ENCODE measurements around the gene ETFB. TPM values are rescaled to one million over a fixed set of nuclear protein-coding genes. Genes with fewer than 3 reads are reported as not detected.

The ETFB gene
- total RNA-seq, 4 donors from 2014 or later: 52.5 to 79.2 (median 74.5) TPM

GRCh38 chr19:51341976-51342580 lies 24.1 kb downstream of the ETFB start, which contains the start of gene VSIG10L:
Gene VSIG10L, minus strand, starts transcription at chr19:51342139. Its CDS starts 15 bp downstream, at chr19:51342124.
- WGBS, 2 donors: 35 to 62% methylated on average over 3 of the region's 3 CpGs
- no peak within 1 kb of the TSS for H3K4me3 ChIP-seq (ENCODE audit: low read depth, poor library complexity, severe bottlenecking)
- TF ChIP-seq, protein P1, sequence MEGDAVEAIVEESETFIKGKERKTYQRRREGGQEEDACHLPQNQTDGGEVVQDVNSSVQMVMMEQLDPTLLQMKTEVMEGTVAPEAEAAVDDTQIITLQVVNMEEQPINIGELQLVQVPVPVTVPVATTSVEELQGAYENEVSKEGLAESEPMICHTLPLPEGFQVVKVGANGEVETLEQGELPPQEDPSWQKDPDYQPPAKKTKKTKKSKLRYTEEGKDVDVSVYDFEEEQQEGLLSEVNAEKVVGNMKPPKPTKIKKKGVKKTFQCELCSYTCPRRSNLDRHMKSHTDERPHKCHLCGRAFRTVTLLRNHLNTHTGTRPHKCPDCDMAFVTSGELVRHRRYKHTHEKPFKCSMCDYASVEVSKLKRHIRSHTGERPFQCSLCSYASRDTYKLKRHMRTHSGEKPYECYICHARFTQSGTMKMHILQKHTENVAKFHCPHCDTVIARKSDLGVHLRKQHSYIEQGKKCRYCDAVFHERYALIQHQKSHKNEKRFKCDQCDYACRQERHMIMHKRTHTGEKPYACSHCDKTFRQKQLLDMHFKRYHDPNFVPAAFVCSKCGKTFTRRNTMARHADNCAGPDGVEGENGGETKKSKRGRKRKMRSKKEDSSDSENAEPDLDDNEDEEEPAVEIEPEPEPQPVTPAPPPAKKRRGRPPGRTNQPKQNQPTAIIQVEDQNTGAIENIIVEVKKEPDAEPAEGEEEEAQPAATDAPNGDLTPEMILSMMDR (IDR thresholded peaks at IDR 0.05): no peak
- intact Hi-C loops (cut with DNase I; ENCODE audit: low total_unique reads): no loop called here
- DNase-seq (ENCODE audit: low spot score in 2 of 2): no peak

DNA sequence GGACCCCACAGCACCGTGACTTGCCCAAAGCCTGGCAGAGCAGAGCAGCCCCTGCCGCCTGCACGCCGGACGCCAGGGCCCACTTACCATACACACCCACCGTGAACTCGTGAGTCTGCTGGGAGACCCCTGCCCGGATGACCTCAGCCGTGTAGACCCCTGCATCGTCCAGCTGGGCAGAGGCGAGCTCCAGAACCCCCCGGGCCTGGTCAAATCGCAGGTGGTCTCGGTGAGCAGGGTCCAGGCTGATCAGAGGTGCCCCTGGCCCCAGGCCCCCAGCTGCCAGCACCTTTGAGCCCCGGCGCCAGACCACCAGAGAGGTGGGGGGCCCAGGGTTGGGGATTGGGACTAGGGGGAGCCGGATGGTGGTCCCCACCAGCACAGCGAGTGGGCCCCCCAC lies 25.1 kb downstream of the ETFB start:
- DNase-seq (ENCODE audit: low spot score in 2 of 2): no peak
- intact Hi-C loops (cut with DNase I; ENCODE audit: low total_unique reads): no loop called here
- no peak overlapping the region for H3K4me3 ChIP-seq (ENCODE audit: low read depth, poor library complexity, severe bottlenecking)
- 93 to 95% methylated on average over 18 of the region's 18 CpGs for WGBS, 2 donors
- TF ChIP-seq, protein P1 (IDR thresholded peaks at IDR 0.05): no peak
- no peak for TF ChIP-seq POLR2A (IDR thresholded peaks at IDR 0.05)

DNA sequence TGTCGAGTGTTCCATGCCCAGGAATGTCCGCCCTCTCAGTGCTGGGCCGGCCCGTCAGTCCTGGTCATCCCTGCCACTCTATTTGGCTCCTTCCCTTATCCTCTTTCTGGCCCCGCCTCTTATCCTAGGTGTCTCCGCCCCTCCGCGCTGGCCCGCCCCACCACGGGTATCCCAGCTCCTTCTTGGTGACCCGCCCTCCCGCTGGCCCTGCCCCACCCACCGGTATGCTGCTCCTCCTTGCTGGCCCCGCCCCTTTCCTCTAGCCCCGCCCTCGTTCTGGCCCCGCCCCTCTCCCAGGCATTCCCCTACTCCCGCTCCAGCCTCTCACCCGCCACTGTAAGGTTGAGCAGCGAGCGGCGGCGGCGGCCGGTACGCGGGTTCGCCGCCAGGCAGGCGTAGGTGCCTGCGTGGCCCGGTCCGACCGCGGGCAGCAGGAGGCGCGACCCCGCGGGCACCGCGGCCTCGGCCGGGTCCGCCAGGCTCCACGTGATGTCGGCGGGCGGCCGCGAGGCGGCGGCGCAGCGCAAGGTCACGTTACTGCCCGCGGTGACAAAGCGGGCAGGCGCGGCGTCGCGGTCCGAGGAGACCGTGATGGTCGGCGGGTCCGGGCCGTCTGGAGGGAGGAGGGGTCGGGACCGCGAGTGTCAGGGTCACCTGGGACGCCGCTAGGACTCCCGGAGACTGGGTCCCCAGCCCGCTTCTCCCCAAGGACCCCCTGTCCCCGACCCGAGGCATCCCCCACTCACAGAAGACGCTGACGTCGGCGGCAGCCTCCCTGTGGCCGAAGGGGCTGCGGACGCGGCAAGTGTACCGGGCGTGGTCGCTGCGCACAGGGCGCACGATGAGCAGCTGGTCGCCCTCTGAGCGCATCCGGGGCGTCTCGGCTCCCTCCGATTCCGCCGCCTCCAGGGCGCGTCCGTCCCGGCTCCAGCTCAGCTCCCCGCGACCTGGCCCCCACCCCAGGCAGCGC lies 26.2 kb downstream of the ETFB start:
- TF ChIP-seq, protein P1 (IDR thresholded peaks at IDR 0.05): no peak
- no peak for TF ChIP-seq POLR2A (IDR thresholded peaks at IDR 0.05)
- H3K4me3 ChIP-seq (ENCODE audit: low read depth, poor library complexity, severe bottlenecking): peak overlapping the region; percentile 26
- 1 to 2% methylated on average over 76 to 85 of the region's 107 CpGs for WGBS, 2 donors
- intact Hi-C loops (cut with DNase I; ENCODE audit: low total_unique reads): no loop called here
- DNase-seq (ENCODE audit: low spot score in 2 of 2): peak; percentile 99 to 100

GRCh38 chr19:51339313-51339686 lies 26.9 kb downstream of the ETFB start:
- 1 to 2% methylated on average over 10 of the region's 10 CpGs for WGBS, 2 donors
- TF ChIP-seq, protein P1 (IDR thresholded peaks at IDR 0.05): no peak
- TF ChIP-seq POLR2A (IDR thresholded peaks at IDR 0.05): no peak
- DNase-seq (ENCODE audit: low spot score in 2 of 2): peak in 1 of 2 donors; percentile 32
- H3K4me3 ChIP-seq (ENCODE audit: low read depth, poor library complexity, severe bottlenecking): peak overlapping the region; percentile 18
- intact Hi-C loops (cut with DNase I; ENCODE audit: low total_unique reads): no loop called here

DNA sequence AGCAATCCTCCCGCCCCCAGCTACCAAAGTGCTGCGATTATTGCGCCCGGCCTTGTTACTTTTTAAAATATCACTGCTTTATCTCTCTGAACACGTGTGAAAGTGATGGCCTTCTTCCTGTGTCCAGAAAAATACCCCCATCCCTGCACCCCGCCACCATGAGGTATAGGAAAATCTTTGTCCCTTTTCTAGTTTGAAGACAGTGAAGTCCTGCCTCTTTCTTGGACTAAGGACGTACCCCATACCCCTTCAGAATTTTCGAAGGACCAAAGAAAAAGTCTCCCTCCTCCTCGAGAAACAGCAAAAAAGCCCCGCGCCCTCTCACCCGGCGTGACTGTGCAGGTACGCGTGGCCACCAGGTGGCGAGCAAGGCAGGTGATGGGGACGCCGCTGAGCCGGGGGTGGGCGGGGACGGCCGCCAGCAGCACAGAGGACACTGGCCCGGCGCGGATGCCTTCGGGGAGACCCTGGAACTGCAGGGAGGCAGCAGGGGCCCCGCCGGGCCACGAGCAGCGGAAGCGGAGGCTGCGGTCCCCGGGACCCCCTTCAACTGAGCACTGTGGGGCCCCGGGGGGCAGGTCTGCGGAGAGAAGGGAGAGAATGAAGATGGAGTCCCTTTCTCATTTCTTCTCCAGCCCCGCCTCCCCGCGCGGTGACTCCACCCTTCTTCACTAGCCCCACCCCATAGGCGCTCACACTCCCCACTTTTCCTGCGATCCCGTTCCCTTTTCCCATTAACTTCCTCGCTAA lies 27.4 kb downstream of the ETFB start:
- TF ChIP-seq POLR2A (IDR thresholded peaks at IDR 0.05): no peak
- TF ChIP-seq, protein P1 (IDR thresholded peaks at IDR 0.05): peak in 1 of 3 donors; percentile 29
- 5% methylated on average over 43 of the region's 43 CpGs for WGBS, 2 donors
- DNase-seq (ENCODE audit: low spot score in 2 of 2): peak; percentile 76 to 97
- intact Hi-C loops (cut with DNase I; ENCODE audit: low total_unique reads): no loop called here
- H3K4me3 ChIP-seq (ENCODE audit: low read depth, poor library complexity, severe bottlenecking): peak overlapping the region; percentile 18

Measured in lower leg skin (tissue), 4 donors.